Prostate gland (tissue), 2 donors: Measurements from ENCODE around the gene TMEM114. TPM values are rescaled to one million over a fixed set of nuclear protein-coding genes. Genes with fewer than 3 reads are reported as not detected.

Experiments
- DNase-seq: peaks from one replicate; pipeline ENCODE4 v3.0.0-alpha.2; 2019; ENCODE audit warnings: low spot score
- H3K27ac ChIP-seq, 2 donors: fragments of 200-600 bp; sonication (generic); 2 replicates each; pipeline ENCODE4 v1.5.1; 2017 to 2019
- H3K27me3 ChIP-seq: fragments of 200-600 bp; sonication (generic); replicated peaks from 2 replicates; pipeline ENCODE4 v1.5.1; 2019; ENCODE audit not compliant: insufficient read depth
- H3K36me3 ChIP-seq, 2 donors: fragments of 200-600 bp; sonication (generic); 1 replicate in 1 of 2; 2 replicates in 1 of 2; pipeline versions ENCODE4 v1.5.1 to v1.8.1; 2017 to 2019
- H3K4me1 ChIP-seq: fragments of 200-600 bp; sonication (generic); replicated peaks from 2 replicates; pipeline ENCODE4 v1.5.1; 2019
- H3K4me3 ChIP-seq, 2 donors: fragments of 200-600 bp; sonication (generic); 2 replicates each; pipeline ENCODE4 v1.5.1; 2017 to 2019
- H3K9me3 ChIP-seq: fragments of 200-600 bp; sonication (generic); 2 replicates; pipeline ENCODE4 v1.5.1; 2017
- CTCF ChIP-seq, 4 experiments: fragments of 200-600 bp in 2 of 4; fragments of 450-650 bp in 2 of 4; sonication (generic) in 2 of 4; IDR thresholded peaks; 1 replicate in 3 of 4; 2 replicates in 1 of 4; pipeline ENCODE4 v1.5.1; 2016 to 2019; ENCODE audit warnings: antibody characterized with exemption in 4 of 4, mild to moderate bottlenecking in 2 of 4, moderate library complexity in 2 of 4
- POLR2A ChIP-seq: fragments of 450-650 bp; IDR thresholded peaks from one replicate; pipeline ENCODE4 v1.6.1; 2016; ENCODE audit warnings: antibody characterized with exemption, mild to moderate bottlenecking
- POLR2AphosphoS5 ChIP-seq: sonication (generic); formaldehyde crosslinking; IDR thresholded peaks from one replicate; pipeline ENCODE4 v1.6.1; 2017; ENCODE audit warnings: antibody characterized with exemption
- WGBS: methylation state at CpG from one replicate; pipeline ENCODE4 v1.1.5; 2018; 5-methylcytosine and 5-hydroxymethylcytosine counted together
- intact Hi-C: fragments of 100-400 bp; cut with DNase I; formaldehyde crosslinking; loops from one replicate; pipeline ENCODE4 v1.14.2; 2022
- total RNA-seq, 2 donors: library from RNA; depleted of rRNA; stranded (reverse); fragments of >200 nt; gene quantifications; one replicate each; pipeline ENCODE4 v1.1.0, GENCODE V29; 2016

Gene TMEM114
- total RNA-seq, 2 donors from 2014 or later, result not detected

- WGBS, result 80% methylated on average over 3 of the region's 3 CpGs
- intact Hi-C loops, result no loop called here
- Histone ChIP-seq H3K4me1 (no peaks in the 10 kb centered on the region), H3K9me3 (no peaks in the 10 kb centered on the region), H3K4me3 (no peak overlapping the region), H3K36me3 (no peaks in the 10 kb centered on the region), H3K27ac (no peak overlapping the region), H3K27me3 (peaks cover 2% of the 10 kb centered on the region)
- DNase-seq, result no peak
- TF ChIP-seq POLR2A (no peak), POLR2AphosphoS5 (no peak), CTCF (IDR thresholded peaks at IDR 0.05) (no peak)
These were observed 47.1 kb downstream of the TMEM114 start for GRCh38 chr16:8543258-8543657.

GRCh38 chr16:8542393-8542792 lies 47.9 kb downstream of the TMEM114 start:
- Histone ChIP-seq H3K27me3 (peaks cover 2% of the 10 kb centered on the region), H3K4me1 (no peaks in the 10 kb centered on the region), H3K4me3 (no peak overlapping the region), H3K27ac (no peak overlapping the region), H3K36me3 (no peaks in the 10 kb centered on the region), H3K9me3 (no peaks in the 10 kb centered on the region)
- no peak for TF ChIP-seq CTCF (IDR thresholded peaks at IDR 0.05)
- TF ChIP-seq POLR2A, result no peak
- TF ChIP-seq POLR2AphosphoS5, result no peak
- intact Hi-C loops, result no loop called here
- WGBS, result 26% methylated on average over 2 of the region's 2 CpGs
- DNase-seq, result no peak

GRCh38 chr16:8541868-8542267 lies 48.4 kb downstream of the TMEM114 start:
- TF ChIP-seq POLR2AphosphoS5 (no peak), CTCF (IDR thresholded peaks at IDR 0.05) (no peak)
- 66% methylated on average over 4 of the region's 4 CpGs for WGBS

GRCh38 chr16:8537691-8538342 lies 52.5 kb downstream of the TMEM114 start:
- no peak for DNase-seq
- peaks cover 2% of the 10 kb centered on the region for H3K27me3 ChIP-seq
- H3K4me3 ChIP-seq, result no peak overlapping the region
- H3K9me3 ChIP-seq, result no peaks in the 10 kb centered on the region
- H3K27ac ChIP-seq, result no peak overlapping the region
- H3K36me3 ChIP-seq, result no peaks in the 10 kb centered on the region
- intact Hi-C loops, result no loop called here
- TF ChIP-seq POLR2A (no peak), POLR2AphosphoS5 (no peak), CTCF (IDR thresholded peaks at IDR 0.05) (no peak)
- WGBS, result 65% methylated on average over 6 of the region's 6 CpGs
- H3K4me1 ChIP-seq, result no peaks in the 10 kb centered on the region

More at GRCh38 chr16:8541868-8542267, 48.4 kb downstream of the TMEM114 start:
- no peaks in the 10 kb centered on the region for H3K36me3 ChIP-seq
- H3K27me3 ChIP-seq, result peaks cover 2% of the 10 kb centered on the region
- intact Hi-C loops, result no loop called here
- H3K9me3 ChIP-seq, result no peaks in the 10 kb centered on the region
- no peak for DNase-seq
- no peaks in the 10 kb centered on the region for H3K4me1 ChIP-seq
- H3K4me3 ChIP-seq, result no peak overlapping the region
- H3K27ac ChIP-seq, result no peak overlapping the region

- intact Hi-C loops, result no loop called here
- WGBS, result 88% methylated on average over 2 of the region's 2 CpGs
These were observed 56.8 kb downstream of the TMEM114 start for GRCh38 chr16:8533509-8533908.

More at GRCh38 chr16:8533509-8533908, 56.8 kb downstream of the TMEM114 start:
- no peak for TF ChIP-seq POLR2AphosphoS5
- no peak for TF ChIP-seq CTCF (IDR thresholded peaks at IDR 0.05)
- no peak for TF ChIP-seq POLR2A
- no peak for DNase-seq
- no peaks in the 10 kb centered on the region for H3K27me3 ChIP-seq
- no peaks in the 10 kb centered on the region for H3K4me1 ChIP-seq
- no peak overlapping the region for H3K27ac ChIP-seq
- H3K4me3 ChIP-seq, result no peak overlapping the region
- H3K36me3 ChIP-seq, result no peaks in the 10 kb centered on the region
- no peaks in the 10 kb centered on the region for H3K9me3 ChIP-seq
